ENCODE measurements around the gene GORAB. TPM values are rescaled to one million over a fixed set of nuclear protein-coding genes. Genes with fewer than 3 reads are reported as not detected.

Gene GORAB
- total and polyA plus RNA-seq, 2 of the 4 experiments (the other 2 are of a cell fraction) = 11.3 to 14.0 TPM

GRCh38 chr1:170596701-170597100 lies 64.7 kb downstream of the GORAB start:
- intact Hi-C loops (cut with micrococcal nuclease) = no loop called here
- no peak overlapping the region for H3K56ac ChIP-seq (ENCODE audit: extremely low read depth, insufficient read depth, low read length)
- in situ Hi-C loops (cut with MboI; ENCODE audit: low sequenced_read_pairs) = no loop called here

More at GRCh38 chr1:170596701-170597100, 64.7 kb downstream of the GORAB start:
- Histone ChIP-seq H3K9me1 (ENCODE audit: insufficient read depth, low read length) (no peaks in the 10 kb centered on the region), H3K14ac (replicated peaks; ENCODE audit: low read depth, low read length) (no peak overlapping the region), H3K36me3 (ENCODE audit: control insufficient read depth, insufficient read depth, low read length) (no peaks in the 10 kb centered on the region), H3K4me2 (ENCODE audit: low read depth, low read length) (no peak overlapping the region), H4K20me1 (ENCODE audit: insufficient read depth, low read length) (no peaks in the 10 kb centered on the region), H3K27me3 (ENCODE audit: control insufficient read depth, insufficient read depth, low read length) (no peaks in the 10 kb centered on the region), H4K91ac (ENCODE audit: insufficient read depth, low read depth, low read length) (no peak overlapping the region), H3K18ac (ENCODE audit: low read depth, low read length) (no peak overlapping the region), H3K27ac (ENCODE audit: insufficient read depth, low read length) (no peak overlapping the region), H2AK5ac (ENCODE audit: low read depth, low read length) (no peak overlapping the region), H3K79me1 (ENCODE audit: low read depth in 1 of 2, low read length in 2 of 2) (no peaks in the 10 kb centered on the region), H3K4me3 (ENCODE audit: insufficient read depth, low read depth, low read length) (no peak overlapping the region), H2AFZ (replicated peaks; ENCODE audit: low read length, poor library complexity) (no peak overlapping the region), H4K5ac (ENCODE audit: low read depth, low read length) (no peak overlapping the region), H4K8ac (ENCODE audit: low read depth in 2 of 2, low read length in 2 of 2) (no peak overlapping the region), H2BK20ac (ENCODE audit: low read depth, low read length) (no peak overlapping the region), H3K9me3 (ENCODE audit: control insufficient read depth, insufficient read depth, low read length) (peaks cover 5% of the 10 kb centered on the region), H3K4me1 (ENCODE audit: control insufficient read depth, insufficient read depth, low read length) (0 out of 2 replicates have a peak, but pooled peaks cover 3% of the 10 kb centered on the region), H3K9ac (ENCODE audit: low read depth, low read length) (no peak overlapping the region), H3K4ac (ENCODE audit: low read depth, low read length) (no peak overlapping the region), H2BK5ac (ENCODE audit: low read depth, low read length, poor library complexity, severe bottlenecking) (no peak overlapping the region), H2AK9ac (replicated peaks; ENCODE audit: low read depth, low read length, poor library complexity) (no peak overlapping the region), H2BK15ac (ENCODE audit: low read depth, low read length) (no peak overlapping the region), H3K23ac (ENCODE audit: low read depth, low read length) (no peak overlapping the region), H2BK120ac (ENCODE audit: low read depth, low read length) (no peak overlapping the region)
- WGBS, 2 experiments (ENCODE audit: extremely low coverage in 2 of 2, insufficient read length in 1 of 2) = no CpG with 5 or more reads among the region's 5 CpGs
- CTCF ChIA-PET = no interaction called here
- TF ChIP-seq BHLHE40 (IDR thresholded peaks at IDR 0.05; ENCODE audit: low read depth, low read length) = no peak
- no peak for TF ChIP-seq CEBPB (IDR thresholded peaks at IDR 0.05; ENCODE audit: low read depth, low read length)
- TF ChIP-seq ELK1 (IDR thresholded peaks at IDR 0.05; ENCODE audit: borderline replicate concordance, low read depth, low read length) = no peak
- TF ChIP-seq MAZ (IDR thresholded peaks at IDR 0.05; ENCODE audit: borderline replicate concordance, low read depth, low read length) = no peak
- TF ChIP-seq SMC3 (IDR thresholded peaks at IDR 0.05; ENCODE audit: low read depth, low read length) = no peak
- no peak for TF ChIP-seq RCOR1 (IDR thresholded peaks at IDR 0.05; ENCODE audit: insufficient replicate concordance, low read length)
- no peak for TF ChIP-seq MAFK (IDR thresholded peaks at IDR 0.05; ENCODE audit: low read depth, low read length)
- no peak for DNase-seq
- no peak for ATAC-seq (ENCODE audit: low read depth)
- BruUV-seq (replicated peaks) = no TSS peak
- POLR2A ChIA-PET (ENCODE audit: unreplicated experiment) = no interaction called here
- dilution Hi-C loops (cut with HindIII; ENCODE audit: low sequenced_read_pairs, unreplicated experiment) = no loop called here
